Activated CD4-positive, CD25-positive, alpha-beta regulatory T cell treated with anti-CD3 and anti-CD28 coated beads, Interleukin-2, amount 50 U/mL, for 24 hours (primary cell): Measurements from ENCODE around the gene TBXA2R.
"Not testable (repeated sequence)": the region's sequence is repeated elsewhere in the genome, so short reads cannot be mapped to it uniquely, and the experiment has no call there.

Source experiments
- ATAC-seq, 2 donors: fragments of 150-1000 bp; cut with Tn5 transposase; one replicate each; pipeline ENCODE4 v1.10.0; 2021; ENCODE audit warnings: mild to moderate bottlenecking in 1 of 2, moderate library complexity in 1 of 2

Gene TBXA2R

GRCh38 chr19:3638208-3639193 lies 31.8 kb upstream of the TBXA2R start:
- no peak for ATAC-seq

DNA sequence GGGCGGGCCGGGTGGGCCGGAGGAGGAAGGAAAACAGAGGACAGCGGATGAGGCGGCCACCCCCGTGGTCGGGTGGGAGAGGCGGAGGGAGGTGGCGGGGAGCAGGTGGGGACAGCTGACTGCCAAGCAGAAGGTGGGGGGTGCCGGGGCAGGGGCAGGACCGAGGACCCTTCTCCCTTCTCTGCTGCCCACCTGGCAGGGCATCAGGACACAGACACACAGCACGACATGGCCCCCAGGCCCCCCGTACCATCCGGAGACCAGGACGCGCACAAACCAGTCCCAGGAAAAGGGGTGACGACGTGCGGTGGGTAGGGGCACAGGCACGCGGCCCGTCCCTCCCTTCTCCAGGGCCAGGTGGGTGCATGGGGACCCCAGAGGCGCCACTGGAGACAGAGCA lies 30.9 kb upstream of the TBXA2R start:
- ATAC-seq: no peak

GRCh38 chr19:3636962-3637361 lies 30.3 kb upstream of the TBXA2R start:
- no peak for ATAC-seq

GRCh38 chr19:3636506-3636905 lies 29.8 kb upstream of the TBXA2R start:
- ATAC-seq: no peak

- ATAC-seq: no peak
Measured at GRCh38 chr19:3634496-3635045, 27.9 kb upstream of the TBXA2R start.

DNA sequence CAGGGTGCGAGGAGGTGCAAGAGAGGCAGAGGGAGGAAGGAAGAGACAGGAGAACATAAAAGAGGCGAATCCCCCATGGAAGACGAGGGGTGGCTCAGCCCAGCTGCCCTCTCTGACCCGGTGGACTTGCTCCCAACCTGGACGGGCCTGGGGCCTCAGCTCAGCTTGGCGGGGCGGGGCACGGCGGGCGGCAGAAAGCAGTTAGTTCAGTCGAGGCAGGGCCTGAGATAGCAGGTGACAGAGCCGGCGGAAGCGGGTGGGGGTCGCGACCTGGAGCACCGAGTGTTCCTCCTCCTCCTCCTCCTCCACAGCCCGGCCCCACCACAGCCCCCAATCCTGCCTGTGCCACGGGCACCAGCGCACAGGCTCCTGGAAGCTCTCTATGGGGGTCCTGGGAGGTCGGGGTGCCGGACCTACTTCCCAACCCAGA lies 26.9 kb upstream of the TBXA2R start:
- no peak for ATAC-seq

DNA sequence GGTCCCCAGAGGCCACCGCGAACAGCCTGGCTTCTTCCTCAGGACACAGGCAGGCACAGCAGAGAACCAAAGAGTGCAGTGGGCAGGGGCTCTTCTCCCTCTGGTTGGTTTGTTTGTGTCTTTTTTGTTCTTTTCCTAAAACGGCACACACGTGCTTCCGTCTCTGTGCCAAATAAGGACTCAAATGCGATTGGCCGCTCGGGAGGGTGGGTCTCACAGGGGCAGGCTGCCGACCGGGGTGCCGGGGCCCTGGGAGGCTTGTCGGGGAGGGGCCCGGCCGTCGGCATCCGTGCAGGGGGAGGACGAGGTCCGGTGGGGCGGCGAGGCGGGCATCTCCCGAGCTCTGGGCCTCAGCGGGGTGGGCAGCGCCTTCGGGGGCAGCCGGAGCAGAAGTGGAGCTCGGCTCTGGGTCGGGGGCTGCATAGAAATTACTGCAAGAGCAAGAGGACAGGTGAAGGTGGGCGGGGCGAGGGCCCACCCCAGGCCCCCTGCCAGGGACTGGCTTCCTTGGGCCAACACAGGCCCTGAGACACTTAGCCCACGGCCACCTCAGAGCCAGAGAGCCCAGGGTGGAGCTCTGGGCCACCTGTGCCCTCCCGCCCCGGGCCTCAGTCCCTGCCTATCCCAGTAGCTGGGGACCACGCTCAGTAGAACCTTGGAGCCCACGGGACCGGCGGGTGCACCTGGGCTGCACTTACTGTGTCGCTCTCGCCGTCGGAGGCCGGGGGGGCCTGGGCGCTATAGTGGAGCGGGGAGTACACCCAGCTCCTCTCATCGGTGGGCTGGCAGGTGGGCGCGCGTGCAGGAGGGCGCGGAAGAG lies 26.3 kb upstream of the TBXA2R start:
- ATAC-seq: no peak

DNA sequence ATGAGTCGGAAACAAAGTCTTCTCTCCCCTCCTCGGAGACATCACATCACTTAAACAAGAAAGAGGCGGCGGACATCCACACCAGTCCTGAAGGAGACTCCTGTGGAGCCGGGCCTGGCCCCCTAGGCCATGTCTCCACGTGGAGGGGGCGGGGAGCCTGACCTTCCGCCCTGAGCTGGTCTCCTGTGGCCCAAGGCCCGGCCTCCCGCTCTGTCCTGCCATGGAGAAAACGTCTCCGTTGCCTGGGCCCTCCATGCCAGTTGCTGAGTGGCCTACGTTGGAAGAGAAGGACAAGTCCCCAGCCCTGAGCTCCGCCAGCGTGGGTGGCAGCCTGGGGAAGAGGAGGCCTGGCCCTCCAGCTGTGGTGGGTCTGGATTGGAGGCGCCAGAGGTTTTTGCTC lies 25.4 kb upstream of the TBXA2R start:
- ATAC-seq: no peak

DNA sequence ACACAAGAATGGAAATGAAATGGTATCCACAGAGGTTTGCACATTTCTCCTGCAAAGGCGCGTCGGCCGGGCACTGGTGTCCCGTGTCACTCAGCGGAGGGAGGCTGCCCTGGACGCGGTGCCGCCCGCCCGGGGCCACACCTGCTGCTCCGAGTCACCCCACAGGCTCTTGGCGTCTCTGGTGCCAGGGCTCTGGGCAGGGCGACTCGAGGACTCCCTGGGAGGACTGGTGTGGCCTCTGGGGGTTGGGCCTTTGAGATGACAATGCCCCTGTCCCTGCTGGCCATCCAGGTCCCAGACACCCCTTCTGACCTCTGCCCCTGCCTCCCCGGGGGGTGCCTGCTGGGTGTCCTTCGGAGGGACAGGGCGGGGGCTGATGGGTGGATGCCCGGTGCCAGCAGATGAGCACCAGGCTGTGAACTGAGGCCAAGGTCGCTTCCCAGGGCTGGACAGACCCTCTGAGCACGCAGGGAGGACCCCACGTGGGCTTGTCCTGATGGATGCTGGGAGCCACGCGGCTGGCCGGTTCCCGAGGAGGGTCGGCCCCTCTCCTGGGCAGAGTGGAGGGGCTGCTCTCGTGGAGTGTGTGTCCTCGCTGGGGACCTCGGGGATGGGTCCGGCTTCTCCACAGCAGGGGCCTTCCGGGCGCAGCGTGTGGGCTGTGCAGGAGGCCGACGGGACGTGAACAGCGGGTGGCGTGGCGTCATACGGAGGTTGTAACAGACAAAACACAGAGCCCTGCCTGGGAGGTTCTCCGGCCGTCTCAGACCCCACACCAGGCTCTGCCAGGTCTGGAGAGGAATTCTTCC lies 24.6 kb upstream of the TBXA2R start:
- ATAC-seq: no peak

DNA sequence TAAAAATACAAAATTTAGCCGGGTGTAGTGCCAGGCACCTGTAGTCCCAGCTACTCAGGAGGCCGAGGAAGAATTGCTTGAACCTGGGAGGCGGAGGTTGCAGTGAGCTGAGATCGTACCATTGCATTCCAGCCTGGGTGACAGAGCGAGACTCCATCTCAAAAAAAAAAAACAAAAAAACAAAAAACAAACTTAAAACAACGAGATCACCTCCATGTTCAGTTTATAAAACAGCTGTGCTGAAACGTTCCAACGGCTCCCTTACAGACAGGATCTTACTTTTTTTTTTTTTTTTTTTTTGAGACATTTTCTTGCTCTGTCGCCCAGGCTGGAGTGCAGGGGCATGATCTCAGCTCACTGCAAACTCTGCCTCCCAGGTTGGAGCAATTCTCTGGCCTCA lies 22.1 kb upstream of the TBXA2R start:
- not testable (repeated sequence) for ATAC-seq

DNA sequence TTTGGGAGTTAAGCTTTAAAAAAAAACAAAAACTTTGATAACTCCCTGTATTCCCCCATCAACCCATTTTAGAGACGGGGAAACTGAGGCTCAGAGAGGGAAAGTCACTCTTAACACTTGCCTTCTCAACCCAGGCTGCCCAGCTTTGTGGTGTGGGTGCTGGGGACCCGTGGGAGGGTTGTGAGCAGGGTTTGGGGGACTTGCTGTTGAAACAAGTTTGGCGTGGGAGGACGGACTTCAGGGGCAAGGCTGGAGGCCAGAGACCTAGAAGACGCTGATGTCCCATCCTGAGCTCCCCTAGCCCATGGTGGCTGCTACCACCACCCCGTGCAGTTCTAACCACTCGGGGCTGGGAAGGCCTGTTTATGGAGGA lies 20.7 kb upstream of the TBXA2R start:
- ATAC-seq: no peak

GRCh38 chr19:3626473-3627350 lies 20.0 kb upstream of the TBXA2R start, which contains the start of gene CACTIN:
TSS of gene CACTIN (minus strand) at chr19:3626790. CDS start at chr19:3626762, 28 bp downstream.
- peak; percentile 95 to 96 for ATAC-seq

DNA sequence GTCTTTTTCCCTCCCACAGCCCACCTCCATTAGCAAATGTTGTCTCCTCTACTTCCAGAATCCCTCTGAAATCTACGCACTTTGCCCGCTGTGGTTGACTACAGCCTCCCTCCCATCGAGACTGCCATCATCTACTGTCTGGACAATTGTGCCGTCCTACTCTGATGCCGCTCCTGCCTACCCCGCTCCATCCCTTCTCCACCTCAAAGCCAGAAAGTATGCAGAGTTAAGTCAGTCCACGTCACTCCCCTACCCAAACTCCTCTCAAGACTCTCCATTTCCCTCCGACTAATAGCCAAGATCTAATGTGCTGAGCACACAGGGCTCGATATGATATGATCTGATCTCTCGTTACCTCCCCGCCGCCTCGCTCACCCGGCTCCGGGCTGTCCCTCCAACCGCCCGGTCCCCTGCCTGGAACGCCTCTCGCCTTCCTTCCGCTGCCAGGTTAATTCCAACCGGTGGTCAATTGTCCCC lies 19.4 kb upstream of the TBXA2R start:
- peak in 1 of 2 donors; percentile 3 for ATAC-seq

GRCh38 chr19:3623716-3624115 lies 17.0 kb upstream of the TBXA2R start:
- ATAC-seq: no peak

DNA sequence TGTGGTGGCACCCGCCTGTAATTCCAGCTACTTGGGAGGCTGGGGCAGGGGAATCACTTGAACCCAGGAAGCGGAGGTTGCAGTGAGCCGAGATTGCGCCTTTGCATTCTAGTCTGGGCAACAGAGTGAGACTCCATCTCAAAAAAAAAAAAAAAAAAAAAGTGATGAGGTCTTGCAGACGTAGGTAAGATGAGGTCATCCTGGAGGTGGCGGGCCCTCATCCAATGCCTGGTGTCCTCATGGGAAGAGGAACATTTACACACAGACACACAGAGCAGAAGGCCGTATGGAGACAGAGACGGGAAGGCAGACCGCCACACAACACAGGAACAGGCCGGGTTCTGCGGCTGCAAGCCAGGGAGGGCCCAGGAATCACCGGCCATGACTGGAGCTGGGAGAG lies 15.5 kb upstream of the TBXA2R start:
- no peak for ATAC-seq

- no peak for ATAC-seq
Measured at GRCh38 chr19:3621689-3622088, 15.0 kb upstream of the TBXA2R start.

DNA sequence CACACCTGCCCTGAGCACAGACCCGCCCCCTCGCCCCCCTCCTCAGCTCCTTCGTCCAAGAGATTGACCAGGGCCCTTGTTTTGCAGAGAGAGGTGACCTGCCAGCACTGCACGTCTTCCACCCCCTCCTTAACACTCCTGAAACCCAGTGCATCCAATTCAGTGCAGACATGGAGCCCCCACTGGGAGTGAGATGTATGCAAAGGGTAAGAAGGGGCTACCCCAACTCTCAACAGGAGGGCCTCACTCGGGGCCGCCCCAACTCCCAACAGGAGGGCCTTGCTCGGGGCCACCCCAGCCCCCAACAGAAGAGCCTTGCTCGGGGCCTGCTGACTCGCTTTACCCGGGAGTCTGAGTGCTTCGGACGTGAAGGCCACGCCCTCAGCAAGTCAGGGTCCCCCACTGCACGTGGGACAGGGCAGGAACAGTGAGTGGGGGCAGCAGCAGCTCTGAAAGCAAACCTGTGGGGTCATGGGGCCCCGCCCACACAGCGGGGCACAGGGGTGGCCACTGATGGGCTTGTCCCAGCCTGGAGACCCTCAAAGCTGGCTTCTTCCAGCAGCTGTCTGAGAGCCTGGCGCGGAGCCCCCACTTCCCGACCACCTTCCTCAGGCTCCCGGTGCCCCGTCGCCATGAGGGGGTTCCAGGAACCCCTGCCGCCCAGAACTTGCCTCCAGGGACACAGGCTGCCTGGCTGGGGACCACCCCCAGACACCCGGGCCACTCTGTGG lies 14.3 kb upstream of the TBXA2R start:
- ATAC-seq: no peak

DNA sequence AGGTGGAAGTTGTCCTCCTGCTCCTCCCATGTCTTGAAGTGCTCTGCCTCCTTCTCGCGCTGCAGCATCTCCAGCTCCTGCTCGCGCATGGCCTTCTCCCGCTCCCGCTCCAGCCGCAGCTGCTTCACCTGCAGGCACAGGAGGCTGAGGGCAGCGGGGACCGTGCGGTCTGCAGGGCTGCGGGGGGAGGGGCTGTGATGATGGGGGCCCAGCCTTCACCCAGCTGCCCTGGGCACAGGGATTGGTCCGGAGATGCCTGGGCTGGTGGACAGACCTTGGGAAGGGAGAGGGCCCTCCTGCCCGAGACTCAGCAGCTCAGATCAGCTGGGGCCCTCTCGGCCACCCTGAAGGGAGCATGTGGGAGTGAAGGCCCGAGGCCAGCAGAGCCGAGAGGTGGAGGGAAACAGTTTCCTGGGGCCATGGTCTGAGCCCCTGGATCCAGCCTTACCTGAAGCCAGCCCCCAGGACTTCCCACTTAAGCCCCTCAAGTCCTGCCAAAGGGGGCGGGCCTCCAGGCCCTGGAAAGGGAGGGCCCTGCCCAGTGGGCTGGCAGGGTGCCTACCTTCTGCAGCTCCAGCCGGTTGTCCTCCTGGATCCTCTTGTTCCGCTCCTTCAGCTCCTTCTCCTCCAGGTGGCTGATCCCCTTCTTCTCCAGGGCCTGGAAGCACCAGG lies 13.6 kb upstream of the TBXA2R start:
- ATAC-seq: no peak

GRCh38 chr19:3619631-3620012 lies 12.9 kb upstream of the TBXA2R start:
- no peak for ATAC-seq
